Measurements from ENCODE around the gene PDLIM7.

- TF ChIP-seq CTCF (IDR thresholded peaks at IDR 0.05) (no peak), POLR2A (IDR thresholded peaks at IDR 0.05) (no peak), POLR2AphosphoS5 (IDR thresholded peaks at IDR 0.05) (no peak), EP300 (IDR thresholded peaks at IDR 0.05) (no peak)
Measured at GRCh38 chr5:177442066-177442826, 55.2 kb downstream of the PDLIM7 start.
